ENCODE measurements around the gene RHCE.
"Not testable (repeated sequence)": the region's sequence is repeated elsewhere in the genome, so short reads cannot be mapped to it uniquely, and the experiment has no call there.

DNA sequence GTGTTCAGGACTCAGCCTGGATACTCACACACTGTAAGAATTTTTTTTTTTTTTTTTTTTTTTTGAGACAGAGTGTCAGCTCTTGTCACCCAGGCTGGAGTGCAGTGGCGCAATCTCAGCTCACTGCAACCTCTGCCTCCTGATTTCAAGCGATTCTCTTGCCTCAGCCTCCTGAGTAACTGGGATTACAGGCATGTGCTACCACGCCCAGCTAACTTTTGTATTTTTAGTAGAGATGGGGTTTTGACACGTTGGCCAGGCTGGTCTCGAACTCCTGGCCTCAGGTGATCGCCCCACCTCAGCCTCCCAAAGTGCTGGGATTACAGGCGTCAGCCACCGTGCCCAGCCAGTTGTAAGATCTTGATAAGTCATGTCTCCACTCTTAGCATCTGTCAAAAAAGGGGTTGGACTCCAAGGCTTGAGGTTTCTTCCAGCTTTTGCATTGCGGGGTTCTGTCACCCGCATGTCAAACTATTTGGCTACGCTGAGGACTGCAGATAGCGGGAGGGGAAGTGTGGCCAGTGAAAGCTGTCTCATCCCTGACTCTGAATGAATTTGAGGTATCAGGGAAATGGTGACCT lies 50.8 kb downstream of the RHCE start:
- not testable (repeated sequence) for TF ChIP-seq USF1 (CRISPR knock-in tag; IDR thresholded peaks at IDR 0.05); CREM (CRISPR knock-in tag; IDR thresholded peaks at IDR 0.05); CTCF (IDR thresholded peaks at IDR 0.05)
